IPS-20b (cell line): ENCODE data around the gene HTT.

Experiments used
- H3K27ac ChIP-seq: one replicate; pipeline ENCODE4 v1.5.1; 2013; ENCODE audit warnings: low read length
- H3K27me3 ChIP-seq: 2 replicates; pipeline ENCODE4 v1.6.1; 2013; ENCODE audit warnings: mild to moderate bottlenecking, low read length, inconsistent platforms; ENCODE audit not compliant: insufficient read depth
- H3K36me3 ChIP-seq: 2 replicates; pipeline ENCODE4 v1.6.1; 2013; ENCODE audit warnings: low read depth, mild to moderate bottlenecking, inconsistent platforms, low read length, moderate library complexity; ENCODE audit not compliant: insufficient read depth
- H3K4me1 ChIP-seq: 2 replicates; pipeline ENCODE4 v1.6.1; 2013; ENCODE audit warnings: mild to moderate bottlenecking, control low read depth, inconsistent platforms, low read length, moderate library complexity; ENCODE audit not compliant: insufficient read depth
- H3K4me3 ChIP-seq: 2 replicates; pipeline ENCODE4 v1.5.1; 2013; ENCODE audit warnings: mild to moderate bottlenecking, low read length, inconsistent platforms
- H3K9ac ChIP-seq: 2 replicates; pipeline ENCODE4 v1.6.1; 2013; ENCODE audit warnings: low read depth, mild to moderate bottlenecking, inconsistent platforms, low read length, moderate library complexity
- H3K9me3 ChIP-seq: 2 replicates; pipeline ENCODE4 v1.6.1; 2013; ENCODE audit warnings: mild to moderate bottlenecking, low read depth, low read length, inconsistent platforms; ENCODE audit not compliant: insufficient read depth

Gene HTT

DNA sequence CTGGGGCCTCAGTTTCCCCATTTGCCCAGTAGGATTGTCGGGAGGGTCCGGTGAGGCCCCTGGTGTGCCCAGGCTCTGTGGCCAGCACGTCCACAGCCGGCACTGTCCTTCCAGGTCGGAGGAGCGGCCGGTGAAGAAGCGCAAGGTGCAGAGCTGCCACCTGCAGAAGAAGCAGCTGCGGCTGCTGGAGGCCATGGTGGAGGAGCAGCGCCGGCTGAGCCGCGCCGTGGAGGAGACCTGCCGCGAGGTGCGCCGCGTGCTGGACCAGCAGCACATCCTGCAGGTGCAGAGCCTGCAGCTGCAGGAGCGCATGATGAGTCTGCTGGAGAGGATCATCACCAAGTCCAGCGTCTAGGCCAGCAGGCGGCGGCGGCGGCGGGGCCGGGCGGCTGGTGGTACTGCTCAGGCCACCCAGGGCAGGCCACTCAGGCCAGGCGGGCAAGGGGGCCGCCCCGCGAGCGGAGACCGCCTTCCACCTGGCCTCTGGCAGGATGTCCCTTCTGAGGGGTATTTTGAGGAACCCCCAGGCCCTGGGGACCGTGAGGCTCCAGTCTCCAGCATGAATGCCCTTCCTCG, 181.2 kb downstream of the HTT start:
- H3K27me3 ChIP-seq: no peaks in the 10 kb centered on the region
- no peaks in the 10 kb centered on the region for H3K36me3 ChIP-seq
- H3K4me3 ChIP-seq: no peak overlapping the region
- no peaks in the 10 kb centered on the region for H3K4me1 ChIP-seq
- no peaks in the 10 kb centered on the region for H3K9me3 ChIP-seq
- H3K27ac ChIP-seq: no peak overlapping the region
- H3K9ac ChIP-seq: no peak overlapping the region

DNA sequence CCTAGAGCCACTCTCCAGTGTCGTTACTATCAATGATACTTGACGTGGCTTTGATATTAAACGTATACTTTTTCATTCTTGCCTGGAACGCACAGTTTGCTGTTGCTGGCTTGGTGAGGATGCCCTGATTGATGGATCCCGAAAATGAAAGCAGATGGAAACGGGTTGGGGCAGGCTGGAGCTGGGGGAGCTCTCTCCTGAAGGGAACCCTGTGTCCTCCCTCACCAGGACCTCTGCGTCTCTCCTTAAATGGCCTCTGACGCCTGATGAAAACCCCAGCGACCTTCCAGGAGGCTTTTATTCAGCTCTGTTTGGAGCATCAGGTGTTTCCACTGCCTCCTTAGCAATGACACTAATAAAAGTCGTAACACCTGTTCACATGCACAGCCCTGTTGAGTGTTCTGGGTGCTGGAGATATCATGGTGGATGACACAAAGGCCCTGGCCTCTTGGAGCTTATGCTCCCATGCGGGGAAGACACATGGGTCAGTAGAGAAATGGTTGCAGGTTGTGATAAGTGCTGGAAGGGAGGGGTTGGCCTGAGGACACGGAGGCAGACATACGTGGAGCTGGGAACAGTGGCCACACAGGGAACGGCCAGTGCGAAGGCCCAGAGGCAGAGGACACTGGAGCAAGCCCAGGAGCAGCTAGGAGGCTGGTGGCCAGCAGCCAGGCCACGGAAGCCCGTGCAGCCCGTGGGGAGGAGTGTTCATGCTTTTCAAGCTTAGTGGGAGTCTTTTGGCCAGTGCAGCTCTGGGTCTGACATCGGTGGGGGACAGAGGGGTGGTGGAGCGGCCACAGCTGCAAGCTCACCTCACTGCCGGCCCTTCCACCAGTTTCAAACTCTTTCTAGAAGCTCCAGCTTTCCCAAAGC, 182.0 kb downstream of the HTT start:
- H3K9ac ChIP-seq: no peak overlapping the region

DNA sequence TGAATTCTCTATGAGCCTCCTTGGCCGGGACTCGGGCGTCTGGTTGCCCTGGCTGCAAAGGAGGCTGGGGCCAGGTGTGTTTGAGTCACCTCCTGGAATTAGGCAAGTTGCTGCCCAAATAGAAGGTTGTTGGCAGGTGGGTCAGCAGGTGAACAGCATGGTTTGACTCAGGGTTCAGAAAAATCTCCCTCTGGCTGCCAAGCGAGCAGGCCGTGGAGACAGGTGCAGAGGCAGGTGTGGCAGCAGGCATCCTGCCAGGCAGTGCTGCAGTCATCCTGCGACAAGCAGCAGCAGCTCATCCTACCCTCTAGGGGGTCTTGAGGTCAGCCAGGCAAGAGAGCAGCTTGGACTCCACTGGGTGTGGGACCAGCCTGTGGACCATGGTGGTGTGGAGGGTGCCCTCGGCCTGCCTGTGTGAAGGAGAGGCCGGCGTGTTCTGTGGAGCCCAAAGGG, 182.6 kb downstream of the HTT start:
- H3K4me1 ChIP-seq: no peaks in the 10 kb centered on the region

More for the DNA sequence above, 182.0 kb downstream of the HTT start:
- H3K4me1 ChIP-seq: no peaks in the 10 kb centered on the region
- H3K36me3 ChIP-seq: no peaks in the 10 kb centered on the region
- no peak overlapping the region for H3K27ac ChIP-seq
- H3K27me3 ChIP-seq: no peaks in the 10 kb centered on the region
- no peak overlapping the region for H3K4me3 ChIP-seq
- H3K9me3 ChIP-seq: no peaks in the 10 kb centered on the region

DNA sequence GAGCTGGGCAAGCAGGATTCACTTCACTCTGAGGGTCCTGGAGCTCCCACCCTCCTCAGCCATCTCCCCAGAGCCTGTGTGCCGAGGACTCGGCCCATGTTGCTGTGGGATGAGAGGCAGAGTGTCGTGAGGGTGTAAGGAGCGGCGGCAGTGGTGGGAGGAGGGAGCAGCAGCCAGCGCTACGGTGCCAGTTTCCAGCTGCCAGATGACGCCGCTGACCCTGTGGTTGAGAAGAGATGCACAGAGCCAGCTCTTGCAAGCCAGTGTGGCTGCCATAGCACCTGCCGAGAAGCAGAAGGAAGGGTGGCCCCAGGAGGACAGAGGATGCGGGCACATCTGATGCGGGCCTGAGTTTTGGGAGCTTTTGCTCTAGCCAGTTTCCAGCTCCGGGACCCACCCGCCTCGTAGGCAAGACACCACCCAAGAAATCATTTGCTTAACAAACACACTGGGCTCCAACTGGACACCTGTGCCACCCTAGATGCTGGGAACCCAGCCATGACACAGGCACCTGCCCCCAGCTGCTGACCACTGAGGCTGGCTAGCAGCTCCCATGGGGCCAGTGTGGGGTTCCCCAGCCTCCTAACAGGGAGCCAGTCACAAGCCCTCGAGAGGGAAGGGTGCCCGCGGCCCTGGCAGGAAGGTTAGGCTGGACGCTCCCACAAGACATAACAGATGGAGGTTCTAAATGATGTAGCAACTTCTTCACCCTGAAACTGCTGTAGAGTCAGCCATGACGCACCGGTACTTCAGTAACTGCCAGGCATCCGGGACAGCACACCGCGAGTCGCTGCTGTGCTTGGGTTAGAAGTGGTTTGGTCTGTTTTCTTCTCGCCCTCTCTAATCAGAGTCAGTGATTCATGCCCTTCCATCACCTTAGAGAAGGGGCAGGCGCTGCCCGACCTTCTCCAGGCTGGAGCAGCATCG, 183.3 kb downstream of the HTT start:
- no peaks in the 10 kb centered on the region for H3K4me1 ChIP-seq
- no peak overlapping the region for H3K4me3 ChIP-seq
- H3K9me3 ChIP-seq: no peaks in the 10 kb centered on the region
- H3K27ac ChIP-seq: no peak overlapping the region
- H3K27me3 ChIP-seq: no peaks in the 10 kb centered on the region
- H3K9ac ChIP-seq: no peak overlapping the region
- no peaks in the 10 kb centered on the region for H3K36me3 ChIP-seq

More for the DNA sequence above, 182.6 kb downstream of the HTT start:
- Histone ChIP-seq H3K27me3 (no peaks in the 10 kb centered on the region), H3K9ac (no peak overlapping the region), H3K27ac (no peak overlapping the region), H3K9me3 (no peaks in the 10 kb centered on the region), H3K4me3 (no peak overlapping the region), H3K36me3 (no peaks in the 10 kb centered on the region)

DNA sequence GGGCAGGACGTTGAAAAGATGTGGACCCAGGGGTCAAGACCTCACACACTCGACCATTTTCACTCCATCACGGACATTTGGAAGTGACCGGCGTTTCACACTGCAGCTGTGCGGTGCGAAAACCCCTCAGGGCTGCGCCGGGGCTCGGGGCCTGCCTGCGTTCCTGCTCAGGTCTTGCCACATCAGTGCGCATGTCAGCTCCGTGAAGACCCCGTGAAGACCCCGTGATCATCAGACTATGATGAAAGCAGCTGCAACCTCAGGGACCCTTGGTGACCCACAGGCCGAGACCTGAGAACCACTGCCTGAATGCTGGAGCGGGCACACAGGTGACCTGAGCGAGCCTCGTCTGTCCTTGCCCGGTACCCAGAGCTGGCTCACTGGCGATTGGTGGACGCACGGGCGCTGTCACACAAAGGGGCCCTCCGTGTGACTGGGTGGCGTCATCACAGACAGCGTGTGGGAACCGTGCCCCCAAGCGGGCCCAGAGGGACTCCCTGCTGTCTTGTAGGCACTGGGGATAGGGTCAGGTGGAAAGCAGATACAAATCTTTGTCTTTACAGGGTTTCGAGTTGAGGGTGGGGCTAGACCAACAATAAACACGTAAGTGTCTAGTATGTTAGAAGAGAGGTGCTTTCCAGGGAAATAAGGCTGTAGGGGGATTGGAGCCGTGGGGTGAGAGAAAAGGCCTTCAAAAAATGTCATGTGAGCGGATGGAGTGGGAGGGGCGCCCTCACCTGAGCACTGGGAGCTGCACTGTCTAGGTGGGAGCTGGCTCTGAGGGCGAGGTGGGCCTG, 187.1 kb downstream of the HTT start:
- Histone ChIP-seq H3K4me1 (no peaks in the 10 kb centered on the region), H3K4me3 (no peak overlapping the region), H3K27me3 (no peaks in the 10 kb centered on the region), H3K9me3 (no peaks in the 10 kb centered on the region), H3K27ac (no peak overlapping the region), H3K36me3 (no peaks in the 10 kb centered on the region), H3K9ac (no peak overlapping the region)

DNA sequence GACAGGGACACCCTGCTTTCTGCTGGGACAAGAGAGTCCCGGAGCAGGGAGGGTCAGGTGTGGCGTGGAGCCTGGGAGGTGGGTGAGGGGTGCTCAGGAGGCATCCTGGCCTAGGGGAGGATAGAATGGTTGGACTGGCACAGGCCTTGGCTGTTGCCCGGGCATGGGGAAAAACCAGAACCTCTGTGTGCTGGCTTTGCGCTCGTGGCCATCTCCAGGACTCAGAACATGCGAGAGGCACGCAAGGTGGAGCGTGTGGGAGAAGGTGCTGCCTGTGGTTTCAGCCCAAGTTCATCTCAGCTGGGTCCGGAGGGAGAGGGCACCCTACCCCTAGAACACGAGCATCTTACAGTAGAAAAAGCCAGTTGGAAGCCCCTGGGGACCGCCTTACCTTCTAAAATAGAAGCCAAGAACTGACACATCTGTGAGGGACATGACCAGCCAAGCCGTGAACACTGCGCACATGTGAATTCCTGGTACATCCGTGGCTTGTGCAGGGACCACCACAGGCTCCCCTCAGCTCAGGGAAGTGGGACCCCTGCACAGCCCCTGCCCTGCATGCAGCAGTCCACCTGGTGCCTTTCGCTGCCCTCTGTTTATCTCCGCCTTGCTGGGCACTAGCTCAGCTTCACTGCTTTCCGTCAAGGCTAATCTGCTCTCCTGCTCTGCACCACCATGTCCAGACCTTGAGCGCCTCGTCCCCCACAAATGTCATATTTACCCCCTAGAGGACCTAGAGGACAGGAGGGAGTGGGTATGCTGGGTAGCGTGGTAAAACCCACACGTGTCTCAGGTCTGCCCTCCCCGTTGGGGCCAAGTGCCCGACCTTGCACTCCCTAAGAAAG, 187.9 kb downstream of the HTT start:
- Histone ChIP-seq H3K9me3 (no peaks in the 10 kb centered on the region), H3K4me1 (no peaks in the 10 kb centered on the region), H3K9ac (no peak overlapping the region), H3K27me3 (no peaks in the 10 kb centered on the region), H3K4me3 (no peak overlapping the region), H3K36me3 (no peaks in the 10 kb centered on the region), H3K27ac (no peak overlapping the region)

DNA sequence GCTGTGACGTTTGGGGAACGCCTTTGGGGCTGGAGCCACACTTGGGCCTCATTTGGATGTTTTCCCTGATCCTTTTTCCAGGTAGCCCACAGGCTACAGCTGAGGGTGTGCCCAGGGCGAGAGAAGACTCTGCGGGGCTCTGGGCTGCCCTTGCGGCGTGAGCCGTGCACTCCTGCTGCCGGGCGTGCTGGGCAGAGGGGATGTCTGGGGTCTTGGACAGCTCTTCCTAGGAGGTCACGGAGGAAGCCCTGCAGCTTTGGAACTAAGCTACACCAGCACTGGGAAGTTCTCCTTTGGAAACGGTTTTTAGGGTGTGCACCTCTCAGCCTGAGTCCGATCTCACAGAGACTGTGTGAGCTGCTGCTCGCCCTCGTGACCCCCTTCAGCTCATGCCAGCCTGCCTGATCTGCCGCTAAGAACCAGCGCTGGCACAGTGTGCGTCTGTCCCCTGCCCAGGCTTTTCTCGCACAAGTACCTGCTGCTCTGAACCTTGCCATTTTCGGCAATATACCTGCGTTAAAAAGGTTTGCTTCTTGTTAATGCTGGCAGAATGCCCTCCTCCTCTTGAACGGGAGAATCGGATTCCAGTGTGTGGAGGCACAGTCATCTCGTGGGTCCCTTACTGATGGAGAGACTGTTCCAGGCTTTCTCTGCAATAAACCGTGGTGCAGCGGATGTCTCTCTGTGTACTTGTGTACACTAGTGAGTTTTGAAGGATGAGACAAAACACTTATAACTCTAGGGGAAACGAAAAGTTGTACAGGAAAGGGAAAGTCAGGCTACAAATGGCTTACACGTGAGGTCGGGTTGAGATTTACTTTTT, 188.8 kb downstream of the HTT start:
- Histone ChIP-seq H3K4me3 (no peak overlapping the region), H3K4me1 (no peaks in the 10 kb centered on the region), H3K27me3 (no peaks in the 10 kb centered on the region), H3K9me3 (no peaks in the 10 kb centered on the region), H3K36me3 (no peaks in the 10 kb centered on the region), H3K9ac (no peak overlapping the region), H3K27ac (no peak overlapping the region)

DNA sequence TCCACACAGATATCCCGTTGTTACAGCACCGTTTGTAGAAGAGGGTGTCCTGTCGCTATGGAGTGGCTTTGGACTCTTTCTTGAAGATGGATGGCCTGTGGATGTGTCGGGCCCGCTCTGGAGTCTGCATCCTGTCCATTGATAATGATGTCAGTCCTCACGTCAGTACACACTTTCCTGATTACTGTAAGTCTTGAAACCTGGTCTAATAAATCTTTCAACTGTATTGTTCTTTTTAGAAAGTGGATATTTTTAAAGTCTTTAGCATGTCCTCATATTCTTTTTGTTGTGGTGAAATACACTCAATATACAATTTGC, 189.4 kb downstream of the HTT start:
- H3K27ac ChIP-seq: no peak overlapping the region
- no peaks in the 10 kb centered on the region for H3K9me3 ChIP-seq
- no peaks in the 10 kb centered on the region for H3K4me1 ChIP-seq
- no peaks in the 10 kb centered on the region for H3K36me3 ChIP-seq
- no peaks in the 10 kb centered on the region for H3K27me3 ChIP-seq
- H3K4me3 ChIP-seq: no peak overlapping the region
- no peak overlapping the region for H3K9ac ChIP-seq

DNA sequence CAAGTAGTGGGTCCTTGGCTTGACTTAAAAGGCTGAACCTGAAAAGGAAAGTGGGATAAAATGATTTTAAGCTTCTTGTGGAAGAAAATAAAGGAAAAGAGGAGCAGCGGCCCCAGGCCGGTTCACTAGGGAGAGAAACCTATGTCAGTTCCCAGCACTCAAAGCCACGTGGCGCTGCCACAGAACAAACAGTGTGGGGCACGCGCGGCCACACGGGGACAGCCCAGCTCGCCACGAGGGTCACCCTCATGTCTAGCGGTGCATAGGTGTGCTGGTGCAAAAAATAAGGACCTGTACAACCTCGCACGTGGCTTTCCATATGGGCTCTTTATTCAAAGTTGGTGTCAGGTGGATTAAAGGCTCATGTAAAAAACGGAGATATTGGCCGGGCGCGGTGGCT, 191.6 kb downstream of the HTT start:
- Histone ChIP-seq H3K36me3 (no peaks in the 10 kb centered on the region), H3K4me1 (no peaks in the 10 kb centered on the region), H3K9me3 (no peaks in the 10 kb centered on the region), H3K27ac (no peak overlapping the region), H3K9ac (no peak overlapping the region), H3K4me3 (no peak overlapping the region), H3K27me3 (no peaks in the 10 kb centered on the region)
